ENCODE measurements around the gene SGPP2.

The SGPP2 gene

DNA sequence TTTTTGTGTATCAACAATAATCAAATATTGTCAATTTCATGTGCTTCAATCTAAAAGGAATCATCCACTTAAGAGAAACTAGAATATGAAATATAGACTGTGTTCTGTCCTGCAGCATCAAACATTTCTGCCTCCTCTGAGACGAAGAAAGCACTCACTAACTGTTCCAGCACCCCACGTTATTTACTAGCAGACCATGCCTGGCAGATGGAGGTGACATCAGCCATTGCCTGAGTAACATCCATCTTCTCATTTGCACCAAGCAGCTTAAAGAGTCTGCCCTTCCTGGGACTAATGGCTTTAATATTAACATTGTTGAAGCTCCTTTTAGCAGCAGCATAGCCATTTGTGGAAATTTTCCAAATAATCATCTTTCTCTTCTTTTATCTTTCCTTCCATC is 25.7 kb downstream of the SGPP2 start:
- TF ChIP-seq POLR2AphosphoS5 (IDR thresholded peaks at IDR 0.05; ENCODE audit: low read depth, low read length): no peak
- TF ChIP-seq FOXP2 (optimal IDR thresholded peaks at IDR 0.05; ENCODE audit: borderline replicate concordance, extremely low read depth, extremely low read length, insufficient read depth): no peak

DNA sequence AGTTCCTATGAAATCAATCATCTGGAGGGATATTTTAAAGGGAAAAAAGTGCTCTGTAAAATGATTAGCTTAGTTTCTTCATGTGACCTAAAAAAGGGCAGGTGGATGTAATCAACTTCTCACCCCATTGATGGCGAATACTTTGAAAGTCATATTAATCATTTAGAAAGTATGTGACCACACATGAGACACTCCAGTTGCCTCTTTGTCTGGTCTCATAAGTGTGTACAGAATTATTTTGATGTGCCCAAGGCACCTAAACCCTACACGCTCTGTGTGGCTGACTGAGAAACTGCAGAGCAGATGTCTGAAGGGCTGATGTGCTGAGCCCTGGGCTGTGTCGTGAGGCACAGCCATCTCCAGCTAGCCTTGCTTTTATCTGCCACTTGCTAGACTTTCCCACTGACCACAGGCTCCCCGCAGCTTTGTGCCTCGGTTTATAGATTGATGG is 26.9 kb downstream of the SGPP2 start:
- no peak for TF ChIP-seq FOXP2 (optimal IDR thresholded peaks at IDR 0.05; ENCODE audit: borderline replicate concordance, extremely low read depth, extremely low read length, insufficient read depth)
- TF ChIP-seq, protein P1, sequence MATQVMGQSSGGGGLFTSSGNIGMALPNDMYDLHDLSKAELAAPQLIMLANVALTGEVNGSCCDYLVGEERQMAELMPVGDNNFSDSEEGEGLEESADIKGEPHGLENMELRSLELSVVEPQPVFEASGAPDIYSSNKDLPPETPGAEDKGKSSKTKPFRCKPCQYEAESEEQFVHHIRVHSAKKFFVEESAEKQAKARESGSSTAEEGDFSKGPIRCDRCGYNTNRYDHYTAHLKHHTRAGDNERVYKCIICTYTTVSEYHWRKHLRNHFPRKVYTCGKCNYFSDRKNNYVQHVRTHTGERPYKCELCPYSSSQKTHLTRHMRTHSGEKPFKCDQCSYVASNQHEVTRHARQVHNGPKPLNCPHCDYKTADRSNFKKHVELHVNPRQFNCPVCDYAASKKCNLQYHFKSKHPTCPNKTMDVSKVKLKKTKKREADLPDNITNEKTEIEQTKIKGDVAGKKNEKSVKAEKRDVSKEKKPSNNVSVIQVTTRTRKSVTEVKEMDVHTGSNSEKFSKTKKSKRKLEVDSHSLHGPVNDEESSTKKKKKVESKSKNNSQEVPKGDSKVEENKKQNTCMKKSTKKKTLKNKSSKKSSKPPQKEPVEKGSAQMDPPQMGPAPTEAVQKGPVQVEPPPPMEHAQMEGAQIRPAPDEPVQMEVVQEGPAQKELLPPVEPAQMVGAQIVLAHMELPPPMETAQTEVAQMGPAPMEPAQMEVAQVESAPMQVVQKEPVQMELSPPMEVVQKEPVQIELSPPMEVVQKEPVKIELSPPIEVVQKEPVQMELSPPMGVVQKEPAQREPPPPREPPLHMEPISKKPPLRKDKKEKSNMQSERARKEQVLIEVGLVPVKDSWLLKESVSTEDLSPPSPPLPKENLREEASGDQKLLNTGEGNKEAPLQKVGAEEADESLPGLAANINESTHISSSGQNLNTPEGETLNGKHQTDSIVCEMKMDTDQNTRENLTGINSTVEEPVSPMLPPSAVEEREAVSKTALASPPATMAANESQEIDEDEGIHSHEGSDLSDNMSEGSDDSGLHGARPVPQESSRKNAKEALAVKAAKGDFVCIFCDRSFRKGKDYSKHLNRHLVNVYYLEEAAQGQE (IDR thresholded peaks at IDR 0.05; ENCODE audit: insufficient read depth in 1 of 2, low read depth in 2 of 2, low read length in 2 of 2): no peak
- TF ChIP-seq TAF1 (IDR thresholded peaks at IDR 0.05; ENCODE audit: borderline replicate concordance, insufficient read depth, low read length): no peak
- TF ChIP-seq SIN3A (IDR thresholded peaks at IDR 0.05; ENCODE audit: borderline replicate concordance, insufficient read depth, low read length): no peak
- no peak for TF ChIP-seq POLR2AphosphoS5 (IDR thresholded peaks at IDR 0.05; ENCODE audit: low read depth, low read length)

DNA sequence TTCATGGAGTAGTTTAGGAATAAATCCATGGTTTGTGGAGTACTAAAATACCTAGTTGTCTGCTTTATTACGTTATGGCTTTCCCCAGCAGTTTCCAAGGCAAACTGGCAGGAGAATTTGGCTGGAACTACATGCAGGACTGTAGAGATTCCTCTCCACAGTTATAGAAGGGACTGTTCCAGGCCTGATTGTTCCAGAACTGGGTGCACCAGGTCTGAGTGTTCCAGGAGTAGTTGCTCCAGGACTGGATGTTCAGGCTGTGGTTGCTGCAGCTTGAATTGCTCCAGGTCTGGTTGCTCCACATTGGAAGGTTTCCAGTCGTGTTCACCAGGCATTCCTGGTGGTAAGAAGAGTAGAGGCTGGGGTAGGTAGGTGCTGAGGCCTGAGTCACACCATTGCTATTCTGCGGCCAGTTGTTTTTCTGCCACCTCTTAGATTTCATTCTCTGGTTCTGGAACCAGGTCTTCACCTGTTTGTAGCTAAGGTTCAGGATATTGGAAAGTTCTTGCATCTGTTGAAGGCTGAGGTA is 28.1 kb downstream of the SGPP2 start:
- TF ChIP-seq POLR2AphosphoS5 (IDR thresholded peaks at IDR 0.05; ENCODE audit: low read depth, low read length) (no peak), SIN3A (IDR thresholded peaks at IDR 0.05; ENCODE audit: borderline replicate concordance, insufficient read depth, low read length) (no peak), FOXP2 (optimal IDR thresholded peaks at IDR 0.05; ENCODE audit: borderline replicate concordance, extremely low read depth, extremely low read length, insufficient read depth) (no peak), TAF1 (IDR thresholded peaks at IDR 0.05; ENCODE audit: borderline replicate concordance, insufficient read depth, low read length) (no peak)
- TF ChIP-seq, protein P1 (IDR thresholded peaks at IDR 0.05; ENCODE audit: insufficient read depth in 1 of 2, low read depth in 2 of 2, low read length in 2 of 2): no peak

- TF ChIP-seq TAF1 (IDR thresholded peaks at IDR 0.05; ENCODE audit: borderline replicate concordance, insufficient read depth, low read length) (no peak), POLR2AphosphoS5 (IDR thresholded peaks at IDR 0.05; ENCODE audit: low read depth, low read length) (no peak), FOXP2 (optimal IDR thresholded peaks at IDR 0.05; ENCODE audit: borderline replicate concordance, extremely low read depth, extremely low read length, insufficient read depth) (no peak), SIN3A (IDR thresholded peaks at IDR 0.05; ENCODE audit: borderline replicate concordance, insufficient read depth, low read length) (no peak)
- TF ChIP-seq, protein P1 (IDR thresholded peaks at IDR 0.05; ENCODE audit: insufficient read depth in 1 of 2, low read depth in 2 of 2, low read length in 2 of 2): no peak
Measured at GRCh38 chr2:222456479-222457077, 32.2 kb downstream of the SGPP2 start.

DNA sequence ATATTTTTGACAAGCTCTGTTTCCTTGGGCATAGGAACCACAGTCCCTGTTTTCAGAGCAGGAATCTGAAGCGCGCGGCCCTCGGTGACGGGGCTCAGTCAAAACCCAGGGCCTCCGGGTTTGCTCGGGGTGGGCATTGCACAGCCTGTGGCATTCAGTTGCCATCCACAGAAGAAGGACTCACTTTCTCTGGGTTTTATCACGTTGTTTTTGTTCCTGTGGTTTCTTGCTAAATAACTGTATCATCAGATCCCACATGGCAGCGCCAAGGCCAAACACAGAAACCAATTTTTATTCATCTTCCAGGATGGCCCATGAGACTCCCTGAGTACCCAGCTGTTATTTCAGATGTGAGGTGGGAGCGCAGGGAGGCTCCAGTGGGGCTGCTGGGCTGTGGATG is 35.6 kb downstream of the SGPP2 start:
- no peak for TF ChIP-seq POLR2AphosphoS5 (IDR thresholded peaks at IDR 0.05; ENCODE audit: low read depth, low read length)
- no peak for TF ChIP-seq TAF1 (IDR thresholded peaks at IDR 0.05; ENCODE audit: borderline replicate concordance, insufficient read depth, low read length)
- TF ChIP-seq FOXP2 (optimal IDR thresholded peaks at IDR 0.05; ENCODE audit: borderline replicate concordance, extremely low read depth, extremely low read length, insufficient read depth): no peak
- TF ChIP-seq, protein P1 (IDR thresholded peaks at IDR 0.05; ENCODE audit: insufficient read depth in 1 of 2, low read depth in 2 of 2, low read length in 2 of 2): no peak
- TF ChIP-seq SIN3A (IDR thresholded peaks at IDR 0.05; ENCODE audit: borderline replicate concordance, insufficient read depth, low read length): no peak

Data from PFSK-1 (cell line).